T-helper 9 cell (primary cell): Measurements from ENCODE around the gene SLC6A8.
"Not testable (repeated sequence)": the region's sequence is repeated elsewhere in the genome, so short reads cannot be mapped to it uniquely, and the experiment has no call there.

Source experiments
- DNase-seq: peaks from one replicate; pipeline ENCODE4 v3.0.0-alpha.2; 2020

SLC6A8 gene

GRCh38 chrX:153672531-153673427 lies 14.9 kb upstream of the SLC6A8 start:
- no peak for DNase-seq

- no peak for DNase-seq
Measured at GRCh38 chrX:153673428-153674218, 14.1 kb upstream of the SLC6A8 start, which contains the start of gene PNCK. TSS of gene PNCK (minus strand) at chrX:153673813. CDS start at chrX:153673076, 737 bp downstream.

GRCh38 chrX:153674219-153674851 lies 13.4 kb upstream of the SLC6A8 start:
- no peak for DNase-seq

- no peak for DNase-seq
Measured at GRCh38 chrX:153681175-153681574, 6.6 kb upstream of the SLC6A8 start.

GRCh38 chrX:153683486-153683885 lies 4.2 kb upstream of the SLC6A8 start:
- not testable (repeated sequence) for DNase-seq

GRCh38 chrX:153684467-153685155 lies 3.1 kb upstream of the SLC6A8 start:
- no peak for DNase-seq

GRCh38 chrX:153685156-153685536 lies 2.6 kb upstream of the SLC6A8 start:
- no peak for DNase-seq

GRCh38 chrX:153685751-153686696 lies 1.7 kb upstream of the SLC6A8 start:
- DNase-seq = no peak

GRCh38 chrX:153686711-153687110 lies 1.0 kb upstream of the SLC6A8 start:
- DNase-seq = no peak

GRCh38 chrX:153688071-153688470 lies 345 bp downstream of the SLC6A8 start:
- DNase-seq = no peak

GRCh38 chrX:153688506-153688905 lies 780 bp downstream of the SLC6A8 start:
- no peak for DNase-seq

GRCh38 chrX:153688911-153689590 lies 1.3 kb downstream of the SLC6A8 start:
- DNase-seq = no peak

- no peak for DNase-seq
Measured at GRCh38 chrX:153689654-153690465, 2.1 kb downstream of the SLC6A8 start.

- no peak for DNase-seq
Measured at GRCh38 chrX:153690466-153690865, 2.7 kb downstream of the SLC6A8 start.

GRCh38 chrX:153691032-153691827 lies 3.5 kb downstream of the SLC6A8 start:
- not testable (repeated sequence) for DNase-seq

- DNase-seq = no peak
Measured at GRCh38 chrX:153692003-153692402, 4.3 kb downstream of the SLC6A8 start.

- DNase-seq = no peak
Measured at GRCh38 chrX:153692611-153693156, 5.0 kb downstream of the SLC6A8 start.

- DNase-seq = no peak
Measured at GRCh38 chrX:153693216-153694086, 5.7 kb downstream of the SLC6A8 start.
